Breast epithelium (tissue), 4 donors: Measurements from ENCODE around the gene TCP11L1. TPM values are rescaled to one million over a fixed set of nuclear protein-coding genes. Genes with fewer than 3 reads are reported as not detected.
"Not testable (repeated sequence)": the region's sequence is repeated elsewhere in the genome, so short reads cannot be mapped to it uniquely, and the experiment has no call there.

Experiments
- DNase-seq, 2 donors: peaks; one replicate each; pipeline ENCODE4 v3.0.0-alpha.2; 2019; ENCODE audit warnings: low spot score in 2 of 2
- H3K27ac ChIP-seq, 2 donors: fragments of 200-600 bp; sonication (generic) in 1 of 2; one replicate each; pipeline ENCODE4 v1.5.1; 2016 to 2019; ENCODE audit warnings: mild to moderate bottlenecking in 1 of 2
- H3K27me3 ChIP-seq, 2 donors: fragments of 200-600 bp; sonication (generic) in 1 of 2; one replicate each; pipeline versions ENCODE4 v1.5.1 to v1.6.0; 2017 to 2019; ENCODE audit warnings: control low read depth in 1 of 2, mild to moderate bottlenecking in 1 of 2
- H3K36me3 ChIP-seq: fragments of 200-600 bp; one replicate; pipeline ENCODE4 v1.5.1; 2019
- H3K4me1 ChIP-seq, 2 donors: fragments of 200-600 bp; sonication (generic); one replicate each; pipeline ENCODE4 v1.5.1; 2016 to 2019; ENCODE audit warnings: control low read depth in 1 of 2
- H3K4me3 ChIP-seq, 3 donors: fragments of 200-600 bp; sonication (generic); 1 replicate in 2 of 3; 2 replicates in 1 of 3; pipeline ENCODE4 v1.5.1; 2016 to 2019; ENCODE audit warnings: mild to moderate bottlenecking in 3 of 3, moderate library complexity in 2 of 3
- H3K9me3 ChIP-seq, 2 donors: fragments of 200-600 bp; sonication (generic) in 1 of 2; one replicate each; pipeline ENCODE4 v1.5.1; 2016 to 2019; ENCODE audit warnings: control low read depth in 1 of 2
- POLR2A ChIP-seq: fragments of 450-650 bp; IDR thresholded peaks from one replicate; pipeline ENCODE4 v1.6.1; 2016; ENCODE audit warnings: antibody characterized with exemption, mild to moderate bottlenecking, moderate library complexity
- POLR2AphosphoS5 ChIP-seq, 3 donors: sonication (generic); formaldehyde crosslinking; IDR thresholded peaks; one replicate each; pipeline ENCODE4 v1.6.1; 2017; ENCODE audit warnings: antibody characterized with exemption in 3 of 3
- intact Hi-C: fragments of 100-400 bp; cut with DNase I; formaldehyde crosslinking; loops from one replicate; pipeline ENCODE4 v1.15.1; 2023; ENCODE audit warnings: low total_unique reads
- total RNA-seq, 3 donors: library from RNA; depleted of rRNA; stranded (reverse); fragments of >200 nt; gene quantifications; one replicate each; pipeline ENCODE4 v1.1.0, GENCODE V29; 2016
- TF ChIP-seq, protein P1 (sequence below), 3 donors: fragments of 450-650 bp; IDR thresholded peaks; one replicate each; pipeline ENCODE4 v1.5.1; 2016 to 2017; ENCODE audit warnings: antibody characterized with exemption in 3 of 3, mild to moderate bottlenecking in 3 of 3, moderate library complexity in 3 of 3

TCP11L1 gene
- total RNA-seq, 3 donors from 2014 or later = 19.8 to 34.7 (median 29.0) TPM

DNA sequence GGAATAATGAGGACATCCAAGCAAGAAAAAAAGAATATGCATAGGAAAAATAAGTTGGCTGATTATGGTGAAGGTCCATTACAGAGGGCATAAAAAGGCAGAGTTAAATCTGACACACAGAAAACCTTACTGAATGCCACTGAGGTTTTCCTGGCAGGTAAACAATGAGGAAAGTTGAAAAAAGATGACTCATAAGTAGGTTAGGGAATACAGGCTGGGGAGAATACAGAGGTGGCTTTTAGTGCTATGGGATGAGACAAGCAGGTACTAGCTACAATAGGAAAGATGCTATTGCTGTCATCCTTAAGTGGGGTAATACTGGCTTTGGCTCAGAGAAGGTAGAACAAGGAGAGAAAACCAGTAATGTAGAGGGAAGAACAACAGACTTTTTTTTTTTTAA, 77.2 kb downstream of the TCP11L1 start:
- no peaks in the 10 kb centered on the region for H3K27me3 ChIP-seq
- intact Hi-C loops = no loop called here
- H3K9me3 ChIP-seq = no peaks in the 10 kb centered on the region
- DNase-seq = no peak
- TF ChIP-seq POLR2A (no peak), POLR2AphosphoS5 (IDR thresholded peaks at IDR 0.05) (no peak)
- TF ChIP-seq, protein P1, sequence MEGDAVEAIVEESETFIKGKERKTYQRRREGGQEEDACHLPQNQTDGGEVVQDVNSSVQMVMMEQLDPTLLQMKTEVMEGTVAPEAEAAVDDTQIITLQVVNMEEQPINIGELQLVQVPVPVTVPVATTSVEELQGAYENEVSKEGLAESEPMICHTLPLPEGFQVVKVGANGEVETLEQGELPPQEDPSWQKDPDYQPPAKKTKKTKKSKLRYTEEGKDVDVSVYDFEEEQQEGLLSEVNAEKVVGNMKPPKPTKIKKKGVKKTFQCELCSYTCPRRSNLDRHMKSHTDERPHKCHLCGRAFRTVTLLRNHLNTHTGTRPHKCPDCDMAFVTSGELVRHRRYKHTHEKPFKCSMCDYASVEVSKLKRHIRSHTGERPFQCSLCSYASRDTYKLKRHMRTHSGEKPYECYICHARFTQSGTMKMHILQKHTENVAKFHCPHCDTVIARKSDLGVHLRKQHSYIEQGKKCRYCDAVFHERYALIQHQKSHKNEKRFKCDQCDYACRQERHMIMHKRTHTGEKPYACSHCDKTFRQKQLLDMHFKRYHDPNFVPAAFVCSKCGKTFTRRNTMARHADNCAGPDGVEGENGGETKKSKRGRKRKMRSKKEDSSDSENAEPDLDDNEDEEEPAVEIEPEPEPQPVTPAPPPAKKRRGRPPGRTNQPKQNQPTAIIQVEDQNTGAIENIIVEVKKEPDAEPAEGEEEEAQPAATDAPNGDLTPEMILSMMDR (IDR thresholded peaks at IDR 0.05) = no peak
- H3K4me3 ChIP-seq = no peak overlapping the region
- no peaks in the 10 kb centered on the region for H3K4me1 ChIP-seq
- H3K36me3 ChIP-seq = no peaks in the 10 kb centered on the region
- no peak overlapping the region for H3K27ac ChIP-seq

DNA sequence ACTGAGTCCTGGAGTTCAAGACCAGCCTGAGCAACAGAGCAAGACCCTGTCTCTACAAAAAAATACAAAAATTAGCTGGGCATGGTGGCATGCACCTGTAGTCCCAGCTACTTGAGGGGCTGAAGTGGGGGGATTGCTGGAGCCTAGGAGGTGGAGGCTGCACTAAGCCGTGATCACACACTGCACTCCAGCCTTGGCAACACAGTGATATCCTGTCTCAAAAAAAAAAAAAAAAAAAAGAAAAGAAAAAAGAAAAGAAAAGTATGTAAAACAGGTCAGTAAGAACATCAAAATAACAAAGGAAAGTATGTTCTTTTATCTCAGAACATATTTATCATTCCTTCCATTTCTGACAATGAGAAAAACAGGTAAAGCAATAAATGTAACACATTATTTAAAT, 83.3 kb downstream of the TCP11L1 start:
- H3K4me3 ChIP-seq, H3K27me3 ChIP-seq, DNase-seq, H3K36me3 ChIP-seq, H3K9me3 ChIP-seq, H3K4me1 ChIP-seq, H3K27ac ChIP-seq, intact Hi-C loops: not testable (repeated sequence)

Other genes with a start within 250 kb of the TCP11L1 start
- gene CCDC73, start 244.9 kb upstream of the TCP11L1 start, total RNA-seq = under 1 TPM in 2 of 3 donors, not detected in 1; 0.15 to 0.33 TPM
- 10 to 100 TPM in 1 of 3 donors, 1 to 10 TPM in 2; 2.2 to 25.5 (median 9.5) TPM for gene PRRG4, start 209.6 kb upstream of the TCP11L1 start, total RNA-seq
- gene QSER1, start 146.8 kb upstream of the TCP11L1 start, total RNA-seq = 10 to 100 TPM; 34.4 to 55.3 (median 40.6) TPM
- under 1 TPM; 0.59 to 0.98 (median 0.64) TPM for gene DEPDC7, start 23.7 kb upstream of the TCP11L1 start, total RNA-seq
- gene CSTF3, start 121.9 kb downstream of the TCP11L1 start, total RNA-seq = 10 to 100 TPM in 2 of 3 donors, 1 to 10 TPM in 1; 9.0 to 33.4 (median 15.7) TPM
- 100 to 1,000 TPM; 200 to 223 (median 202) TPM for gene HIPK3, start 217.8 kb downstream of the TCP11L1 start, total RNA-seq